Activated gamma-delta T cell treated with anti-CD3 and anti-CD28 coated beads, Interleukin-2, amount 50 U/mL, for 16 hours (primary cell): ENCODE results near the gene CARD19.

Experiments
- DNase-seq: peaks from one replicate; pipeline ENCODE4 v3.0.0-alpha.2; 2020; ENCODE audit warnings: low read depth

The CARD19 gene

DNA sequence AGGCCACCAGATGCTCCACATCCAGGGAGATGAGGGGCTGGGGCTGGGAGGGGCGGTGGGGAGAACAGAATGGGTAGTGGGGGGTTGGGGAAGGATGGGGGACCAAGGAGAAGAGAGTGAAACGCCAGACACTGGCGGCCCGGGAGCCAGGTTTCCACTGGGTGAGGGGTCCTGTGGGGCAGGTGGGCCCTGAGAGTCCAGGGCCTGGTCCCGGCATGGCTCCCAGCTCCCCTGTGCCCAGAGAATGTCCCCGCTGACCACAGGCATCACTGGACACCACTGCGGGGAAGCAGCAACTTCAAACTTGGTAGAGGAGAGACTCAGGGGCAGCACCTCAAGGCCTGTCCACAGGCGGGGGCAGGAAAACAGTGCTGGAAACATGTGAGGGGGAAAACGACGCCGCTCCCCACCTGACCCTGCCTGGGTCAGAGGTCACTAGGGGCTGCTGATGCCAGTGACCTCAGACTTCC, 24.9 kb downstream of the CARD19 start:
- DNase-seq, result no peak

DNA sequence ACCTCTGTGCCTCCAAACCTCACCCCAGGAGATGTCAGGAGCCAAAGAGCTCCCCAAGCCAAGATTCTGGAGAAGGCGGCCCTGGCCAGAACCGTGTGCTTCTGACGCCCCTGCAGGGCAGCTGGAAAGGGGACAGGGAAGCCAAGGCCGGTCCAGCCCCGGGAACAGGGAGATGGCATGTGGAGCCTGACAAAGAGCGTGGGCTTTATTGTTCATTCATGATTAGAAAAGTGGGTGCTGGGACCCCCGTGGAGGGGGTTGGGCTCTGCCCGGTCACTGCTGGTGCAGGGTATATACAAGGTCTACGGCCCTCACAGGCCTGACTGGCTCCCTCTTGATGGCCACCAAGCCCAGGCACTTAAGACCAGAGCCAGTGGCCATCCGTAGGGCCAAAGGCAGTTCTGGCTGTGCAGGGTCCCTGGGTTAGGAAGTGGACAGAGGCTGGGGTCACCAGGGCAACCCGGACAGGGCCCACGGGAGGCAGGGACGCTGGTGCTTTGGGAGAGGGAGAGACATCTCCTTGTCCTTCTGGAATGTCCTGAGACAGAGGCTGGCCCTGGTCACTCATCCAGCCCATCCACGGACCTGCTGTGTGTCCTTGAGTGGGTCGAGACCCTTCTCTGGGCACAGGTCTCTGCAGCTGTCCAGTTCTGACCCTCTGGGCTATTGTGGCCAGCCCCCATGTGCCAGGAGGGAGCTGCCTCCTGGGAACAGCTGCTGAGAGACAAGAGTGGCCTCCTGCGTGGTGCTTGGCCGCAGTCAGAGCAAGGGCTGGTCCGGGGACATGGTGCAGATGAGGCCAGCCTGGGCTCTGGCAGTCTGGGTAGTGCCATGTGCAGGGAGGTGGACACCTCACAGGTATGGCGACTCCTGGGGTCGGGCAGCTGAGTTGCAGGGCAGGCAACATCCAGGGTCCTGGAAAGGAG, 25.6 kb downstream of the CARD19 start:
- DNase-seq, result no peak

DNA sequence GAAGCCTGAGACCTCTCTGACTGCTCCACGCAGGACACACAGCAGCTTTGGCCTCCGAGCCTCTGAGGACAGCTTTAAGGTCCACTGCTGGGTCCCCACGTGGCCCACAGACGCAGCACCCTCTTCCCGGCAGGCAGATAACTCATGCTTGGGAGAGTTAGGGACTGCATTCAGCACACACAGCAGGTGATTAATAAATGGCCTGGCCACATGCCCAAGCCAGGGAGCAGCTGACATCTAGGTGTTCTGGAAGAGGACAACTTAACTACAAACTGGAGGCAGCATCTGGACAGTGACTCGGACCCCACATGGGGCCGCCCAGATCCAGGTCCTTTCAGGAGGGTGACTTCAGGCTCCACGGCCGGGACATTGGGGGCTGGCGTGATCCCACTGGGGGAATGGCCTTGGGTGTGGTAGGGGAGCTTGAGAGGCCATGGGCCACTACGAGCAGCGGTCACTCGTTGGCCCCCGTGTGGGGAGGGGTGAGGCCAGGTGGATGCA, 26.8 kb downstream of the CARD19 start:
- no peak for DNase-seq

DNA sequence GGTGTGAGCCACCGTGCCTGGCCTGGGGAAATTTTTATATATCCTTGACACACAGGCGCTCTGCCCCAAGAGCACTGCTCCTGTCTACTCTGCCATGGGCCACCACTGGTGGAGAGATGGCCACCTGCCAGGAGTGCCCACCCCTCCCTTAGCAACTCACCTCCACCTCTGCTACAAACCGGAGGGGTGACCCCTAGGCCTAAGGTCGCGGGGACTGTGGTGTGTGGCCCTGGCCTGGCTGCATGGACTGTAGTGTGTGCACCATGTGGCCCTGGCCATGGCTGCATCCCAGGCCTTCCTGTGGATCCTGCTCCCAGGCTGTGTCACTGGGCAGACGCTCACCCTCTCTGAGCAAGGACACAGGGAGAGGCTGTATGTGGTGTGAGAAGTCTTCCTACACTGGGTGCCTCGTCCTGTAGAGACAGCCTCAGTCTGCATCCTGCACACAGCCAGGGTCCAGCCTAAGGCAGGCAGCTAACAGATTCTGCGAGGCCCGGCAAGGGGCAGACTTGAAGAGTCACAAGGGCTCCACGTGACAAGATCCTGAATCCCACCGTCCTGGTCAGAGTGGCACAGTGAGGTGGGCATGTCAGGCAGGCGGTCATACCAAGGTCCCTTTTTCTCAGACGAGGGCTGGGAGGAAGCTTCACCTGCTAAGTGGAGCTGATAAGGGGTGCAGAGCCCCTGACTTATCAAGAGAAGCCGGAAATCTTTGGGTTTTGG, 27.7 kb downstream of the CARD19 start:
- no peak for DNase-seq

DNA sequence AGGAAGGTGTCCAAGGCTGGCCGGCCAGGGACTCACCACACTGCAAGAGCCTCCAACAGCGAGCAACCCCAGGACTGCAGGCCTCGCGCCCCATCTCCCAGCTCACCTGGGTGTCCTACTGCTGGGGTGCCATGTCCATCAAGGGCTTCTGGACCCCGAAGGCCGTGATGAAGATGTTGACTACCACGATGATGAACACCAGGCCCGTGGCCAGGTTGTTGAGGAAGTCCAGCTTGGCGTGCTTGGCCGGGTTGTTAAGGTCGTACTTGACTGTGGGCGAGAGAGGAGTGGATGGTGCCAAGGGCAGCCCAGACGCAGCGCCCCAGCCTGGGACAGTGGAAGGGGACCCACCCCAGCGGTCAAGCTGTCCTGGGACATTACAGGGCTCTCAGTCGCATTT, 28.8 kb downstream of the CARD19 start:
- DNase-seq, result no peak

DNA sequence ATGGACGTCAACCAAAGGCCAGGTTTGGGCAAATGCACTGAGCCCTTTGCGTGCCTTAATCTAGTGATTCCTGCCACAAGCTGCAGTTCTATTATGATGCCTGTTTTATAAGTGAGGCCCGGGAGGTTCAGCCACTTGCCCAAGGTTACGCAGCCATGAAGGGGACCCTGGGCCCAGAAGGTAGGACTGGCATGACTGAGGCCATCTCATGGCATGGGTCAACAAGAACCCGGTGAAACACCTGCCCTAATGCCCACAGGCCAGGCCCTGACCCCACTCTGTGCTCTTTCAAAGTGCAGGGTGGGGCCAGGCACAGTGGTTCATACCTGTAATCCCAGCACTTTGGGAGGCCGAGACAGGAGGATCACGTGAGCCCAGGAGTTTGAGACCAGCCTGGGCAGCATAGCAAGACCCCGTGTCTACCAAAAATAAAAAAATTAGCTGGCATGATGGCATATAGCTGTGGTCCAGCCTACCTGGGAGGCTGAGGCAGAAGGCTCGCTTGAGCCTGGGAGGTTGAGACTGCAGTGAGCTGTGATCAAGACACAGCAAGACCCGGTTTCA, 29.4 kb downstream of the CARD19 start:
- DNase-seq, result no peak

DNA sequence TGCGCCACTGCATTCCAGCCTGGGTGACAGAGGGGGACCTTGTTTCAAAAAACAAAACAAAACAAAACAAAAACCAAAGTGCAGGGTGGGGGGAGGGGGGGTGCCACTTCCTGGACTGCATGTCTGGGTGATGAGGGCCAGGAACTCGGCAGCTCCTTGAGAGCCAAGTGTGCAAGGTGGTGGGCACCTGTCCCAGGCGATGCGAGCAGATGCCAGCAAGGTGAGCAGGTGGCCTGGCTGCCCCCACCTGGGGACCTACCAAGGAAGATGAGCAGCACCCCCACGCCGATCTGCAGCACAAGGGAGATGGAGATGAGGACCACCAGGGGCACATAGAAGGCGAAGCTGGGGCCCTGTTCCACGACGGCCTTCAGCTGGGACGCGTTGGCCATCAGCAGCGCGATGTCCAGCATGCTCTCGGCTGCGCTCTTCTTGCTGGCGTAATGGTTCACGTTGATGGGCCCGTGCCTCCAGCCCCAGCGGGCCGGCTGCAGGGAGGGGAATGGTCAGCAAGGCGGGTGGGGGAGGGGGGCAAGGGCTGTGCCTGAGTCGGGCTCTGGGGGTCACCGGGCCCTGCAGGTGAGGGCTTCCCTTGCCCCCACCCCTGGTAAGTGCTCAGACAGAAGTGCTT, 30.2 kb downstream of the CARD19 start:
- DNase-seq, result no peak

DNA sequence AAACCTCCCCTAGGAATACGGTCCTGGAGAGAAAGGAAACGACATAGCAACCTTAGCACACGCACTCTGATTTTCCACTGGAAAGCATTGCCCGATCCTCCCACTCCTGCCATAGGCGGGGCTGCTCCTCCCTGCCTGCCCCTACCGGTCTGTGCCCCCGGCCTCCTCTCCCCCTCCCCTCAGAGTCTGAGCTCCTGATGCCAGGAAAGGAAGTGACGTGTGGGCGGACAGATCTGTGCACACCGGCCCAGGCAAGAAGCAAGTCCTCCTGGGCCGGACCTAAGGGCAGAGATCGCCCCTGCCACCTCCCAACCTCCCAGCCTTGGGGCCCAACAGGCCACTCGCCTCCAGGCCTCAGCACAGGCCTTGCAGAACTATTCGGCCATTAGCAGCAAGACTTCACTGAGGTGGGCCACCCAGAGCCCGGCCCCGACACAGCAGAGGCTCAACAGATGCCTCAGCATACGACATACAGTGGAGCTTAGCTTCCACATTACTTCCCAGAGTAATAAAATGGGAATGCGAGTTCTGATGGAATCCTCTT, 30.9 kb downstream of the CARD19 start:
- no peak for DNase-seq

DNA sequence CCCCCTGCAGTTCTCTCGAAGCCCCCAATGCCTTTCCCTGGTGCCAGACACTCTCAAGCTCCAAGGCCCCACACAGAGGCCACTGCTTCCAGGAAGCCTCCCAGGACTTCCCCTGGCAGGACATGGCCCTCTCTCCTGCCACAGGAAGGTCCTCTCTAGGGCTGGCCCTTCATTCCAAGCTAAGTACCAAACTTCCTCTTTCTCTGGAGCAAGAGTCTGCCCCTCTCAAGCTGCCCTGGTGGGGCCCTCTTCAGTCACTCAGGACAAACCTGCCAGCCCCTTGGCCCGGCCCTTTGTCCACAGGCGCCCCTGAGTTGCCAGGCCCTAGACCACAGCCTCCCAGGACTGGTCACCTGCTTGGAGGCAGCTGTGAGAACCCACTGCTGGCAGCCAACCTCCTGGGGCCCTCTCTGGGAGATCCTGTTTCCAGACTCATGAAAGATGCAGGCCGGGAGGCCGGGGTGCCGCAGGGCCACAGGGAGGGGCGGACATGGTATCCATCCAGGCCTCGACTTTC, 31.4 kb downstream of the CARD19 start:
- DNase-seq, result no peak

DNA sequence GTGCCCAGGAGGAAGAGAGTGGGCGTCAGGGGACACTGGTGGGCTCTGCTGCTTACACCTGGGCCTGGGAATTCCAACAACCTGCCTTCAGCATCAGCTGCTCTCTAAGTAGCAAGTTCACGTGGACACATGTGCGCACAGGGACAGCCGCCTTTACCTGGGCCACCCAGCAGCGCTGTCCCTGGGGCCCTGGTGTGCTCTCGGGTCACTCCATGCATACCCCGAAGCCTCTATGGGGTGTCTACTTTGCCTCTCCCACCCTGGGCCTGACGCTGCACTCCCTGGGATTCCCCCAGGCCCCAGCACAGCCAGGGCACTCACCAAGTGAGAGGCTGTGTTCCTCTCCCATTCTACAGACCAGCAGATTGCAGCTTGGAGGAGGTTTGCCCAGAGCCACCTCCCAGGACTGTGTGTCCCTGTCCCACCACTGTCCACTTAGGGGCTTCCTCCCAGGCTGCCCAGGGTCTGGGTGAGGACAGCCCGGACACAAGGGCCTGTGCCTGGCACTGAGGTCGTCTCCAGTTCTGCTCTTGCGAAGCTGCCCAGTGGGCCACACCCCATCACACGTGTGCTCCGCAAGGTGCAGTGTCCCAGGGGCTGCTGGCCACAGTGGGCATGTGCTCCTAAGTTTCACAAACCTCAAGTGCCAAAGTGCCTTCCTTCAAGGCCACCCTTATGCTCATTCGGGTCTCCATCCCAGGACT, 32.1 kb downstream of the CARD19 start:
- no peak for DNase-seq

DNA sequence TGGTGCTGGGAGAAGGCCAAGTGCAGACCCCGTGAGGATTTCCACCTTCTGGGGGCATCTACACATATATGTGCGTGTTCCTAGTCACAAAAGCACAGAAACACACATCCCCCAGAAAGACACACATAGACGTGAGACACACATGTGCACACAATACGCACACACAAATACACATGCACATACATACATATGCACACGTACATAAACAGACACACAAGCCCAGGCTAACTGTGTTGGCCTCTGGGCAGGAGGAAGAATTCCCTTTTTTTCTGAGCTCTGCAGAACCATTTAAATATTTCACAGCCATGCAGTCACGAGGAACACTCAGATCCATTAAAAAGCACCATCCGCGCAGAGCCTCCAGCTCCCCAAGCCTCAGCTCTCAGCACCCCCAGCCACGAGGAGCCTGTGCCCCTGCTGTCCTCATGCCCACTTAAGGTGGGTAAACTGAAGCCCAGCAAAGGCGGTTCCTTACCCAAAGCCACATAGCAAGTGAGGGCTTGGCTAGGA, 32.8 kb downstream of the CARD19 start:
- DNase-seq, result no peak

DNA sequence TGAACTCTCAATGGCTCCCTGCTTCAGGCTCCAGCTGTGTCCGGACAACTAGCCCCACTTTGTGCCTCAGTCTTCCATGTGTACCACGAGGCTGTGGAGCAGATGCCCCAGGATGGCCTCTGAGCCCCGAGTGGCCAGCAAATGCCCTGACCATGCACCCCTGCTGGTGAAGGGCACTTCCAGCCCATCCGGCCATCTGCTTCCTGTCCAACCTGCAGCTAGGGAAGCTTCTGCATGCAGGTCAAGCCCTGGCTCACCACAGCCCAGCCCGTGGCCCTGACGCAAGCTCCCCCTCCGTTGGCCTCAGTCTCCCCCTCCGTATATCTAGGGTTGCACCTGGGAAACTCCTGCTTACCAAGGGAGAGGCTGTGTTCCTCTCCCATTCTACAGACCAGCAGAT, 33.3 kb downstream of the CARD19 start:
- DNase-seq, result no peak

DNA sequence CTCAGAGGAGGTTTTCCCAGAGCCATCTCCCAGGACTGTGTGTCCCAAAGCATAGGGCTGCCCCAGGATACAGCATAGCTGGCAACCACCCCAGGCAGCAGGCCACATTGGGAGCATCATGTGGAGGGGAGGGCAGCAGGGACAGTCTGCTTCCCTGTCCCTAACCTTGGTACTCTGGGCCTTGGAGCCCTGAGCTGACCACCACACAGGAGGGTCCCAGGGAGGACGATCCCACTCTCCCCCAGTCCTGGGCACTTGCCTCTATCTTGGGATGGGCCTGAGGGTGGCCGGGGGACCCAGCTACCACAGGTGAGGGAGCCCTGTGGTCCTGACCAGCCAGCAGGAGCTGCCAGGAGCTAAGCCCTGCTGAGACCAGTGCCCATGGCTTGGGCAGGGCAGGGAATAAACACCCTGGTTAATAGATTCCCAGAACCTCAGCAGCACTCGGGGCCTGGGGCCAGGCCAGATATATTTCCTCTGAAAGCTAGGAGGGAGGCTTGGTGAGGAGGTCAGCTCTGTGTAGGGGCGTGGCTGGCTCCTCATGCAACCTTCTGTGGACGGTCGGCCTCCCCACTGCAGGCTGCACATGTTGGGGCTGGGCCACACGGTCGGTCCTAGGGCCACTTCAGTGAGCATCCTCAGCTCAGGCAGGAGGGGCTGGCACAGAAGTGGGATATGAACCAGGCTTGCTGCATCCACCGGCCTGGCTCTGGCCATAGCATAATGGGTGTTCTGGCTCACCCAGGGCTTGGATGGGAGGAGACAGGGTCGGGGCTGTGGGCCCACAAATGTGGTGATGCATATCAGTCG, 33.9 kb downstream of the CARD19 start:
- DNase-seq, result no peak

DNA sequence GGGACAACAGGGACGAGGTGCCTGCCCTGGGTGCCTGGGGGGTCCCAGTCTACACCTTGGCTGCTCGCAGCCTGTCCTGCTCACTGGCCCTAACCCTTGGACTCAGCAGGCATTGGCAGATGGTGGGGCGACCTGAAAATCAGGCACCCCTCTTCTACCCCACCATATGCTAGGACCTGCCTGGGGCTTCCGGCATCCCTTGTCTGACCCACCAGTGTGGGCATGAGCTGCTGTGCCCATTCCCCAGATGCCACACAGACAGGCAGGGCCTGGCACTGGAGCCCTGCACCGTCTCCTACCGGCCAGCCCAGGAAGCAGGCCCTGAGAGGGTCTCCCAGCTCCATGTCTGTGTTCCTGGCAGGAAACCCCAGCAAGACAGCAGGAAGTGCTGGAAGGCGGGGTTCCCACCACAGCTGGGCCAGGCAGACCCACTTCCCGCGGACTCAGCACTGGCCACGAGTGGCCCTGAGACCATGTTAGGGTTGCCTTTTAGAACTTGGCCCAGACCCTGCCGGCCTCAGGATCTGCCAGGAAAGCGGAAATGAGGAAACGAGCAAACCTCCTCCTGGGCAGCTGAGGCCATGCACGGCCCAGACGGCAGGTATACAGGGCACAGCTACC, 35.0 kb downstream of the CARD19 start:
- no peak for DNase-seq

DNA sequence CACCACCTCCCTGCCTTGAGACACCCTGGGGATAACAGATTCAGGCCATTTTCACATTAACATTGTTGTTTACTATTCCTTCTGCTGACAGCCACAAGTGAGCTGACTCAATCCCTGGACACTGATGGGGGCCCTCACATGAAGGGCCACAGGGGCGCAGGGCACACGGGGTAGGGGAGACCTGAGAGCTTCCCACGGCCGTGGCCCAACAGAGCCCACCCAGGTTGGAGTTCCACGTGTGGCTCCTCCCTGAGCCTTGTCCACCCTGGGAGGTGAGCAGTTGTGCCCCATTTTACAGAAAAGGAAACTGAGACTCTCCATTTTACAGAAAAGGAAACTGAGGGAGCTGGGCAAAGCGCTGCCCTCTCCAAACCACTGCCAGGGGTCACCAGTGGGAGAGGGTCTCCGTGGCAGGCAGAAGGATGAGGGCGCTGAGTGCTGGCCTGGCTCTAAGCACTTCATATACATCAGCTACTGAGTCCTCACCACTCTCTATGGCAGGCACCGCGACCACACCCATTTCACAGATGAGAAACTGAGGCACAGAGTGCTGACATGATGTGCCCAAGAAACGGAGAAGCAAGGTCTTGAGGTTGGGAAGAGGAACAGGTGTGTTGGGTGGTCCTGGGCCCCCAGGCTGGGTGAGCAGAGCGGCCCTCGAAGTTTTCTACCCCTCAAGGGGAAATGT, 35.7 kb downstream of the CARD19 start:
- no peak for DNase-seq

DNA sequence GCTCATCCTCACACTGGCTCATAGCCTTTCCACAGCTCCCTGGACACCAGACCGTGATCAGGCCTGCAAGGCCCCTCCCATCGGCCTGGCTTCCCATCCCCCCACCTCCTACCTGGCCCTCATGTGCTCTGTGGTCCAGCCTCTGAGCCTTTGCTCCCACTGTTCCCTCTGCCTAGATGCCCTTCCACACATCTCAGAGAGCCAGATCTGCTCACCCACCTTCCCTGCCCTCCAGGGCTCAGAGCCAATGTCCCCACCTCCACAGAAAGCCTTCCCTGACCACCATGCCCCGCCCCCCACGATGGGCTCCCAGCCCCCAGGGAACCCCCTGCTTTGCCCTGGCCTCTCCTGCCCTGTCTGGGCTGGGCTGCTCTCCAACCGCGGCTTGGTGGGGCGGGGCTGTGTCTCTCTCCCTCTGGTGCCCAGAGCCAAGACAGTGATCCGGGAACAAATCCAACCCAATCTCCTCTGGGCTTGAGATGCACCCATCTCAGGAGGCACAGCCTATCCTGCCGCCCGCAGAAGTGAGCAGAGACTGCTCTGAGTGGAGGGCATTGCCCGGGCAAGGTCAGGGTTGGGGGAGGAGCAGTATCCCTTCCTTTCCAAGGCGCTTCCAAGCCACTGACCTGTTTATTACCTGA, 36.4 kb downstream of the CARD19 start:
- DNase-seq, result no peak

DNA sequence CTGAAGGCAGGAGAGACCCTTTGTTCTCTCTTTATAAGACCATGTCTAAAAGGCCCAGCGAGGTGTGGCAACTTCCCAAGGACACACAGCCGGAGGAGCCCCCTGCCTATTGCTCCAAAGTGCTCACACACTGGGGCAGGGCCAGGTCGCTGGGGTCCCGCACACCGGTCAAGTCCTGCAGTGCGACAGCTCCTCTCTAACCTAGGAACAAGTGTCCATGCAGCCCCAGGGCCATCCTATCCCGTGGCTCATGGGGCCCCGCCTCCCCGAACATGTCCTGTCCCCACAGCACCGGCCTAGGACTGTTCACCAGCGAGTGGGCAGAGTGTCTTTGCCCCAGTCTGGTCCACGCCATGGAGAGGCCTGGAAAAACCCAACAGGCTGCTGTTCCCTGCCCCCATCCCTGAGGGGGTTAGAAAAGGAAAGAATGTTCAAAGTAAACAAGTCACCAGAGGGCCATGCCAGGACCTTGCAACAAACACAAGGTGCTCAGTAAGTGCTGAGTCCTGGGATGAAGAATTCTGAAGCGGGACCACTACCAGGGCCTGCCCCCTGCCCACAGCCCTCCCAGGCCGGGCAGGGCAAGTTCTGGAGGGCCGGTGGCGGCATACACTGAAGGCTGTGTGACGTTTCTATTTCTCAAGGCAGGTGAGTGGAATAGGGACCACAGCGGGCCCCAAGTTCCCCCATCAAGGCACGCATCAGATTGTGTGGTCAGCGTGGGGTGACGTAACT, 37.1 kb downstream of the CARD19 start:
- no peak for DNase-seq

DNA sequence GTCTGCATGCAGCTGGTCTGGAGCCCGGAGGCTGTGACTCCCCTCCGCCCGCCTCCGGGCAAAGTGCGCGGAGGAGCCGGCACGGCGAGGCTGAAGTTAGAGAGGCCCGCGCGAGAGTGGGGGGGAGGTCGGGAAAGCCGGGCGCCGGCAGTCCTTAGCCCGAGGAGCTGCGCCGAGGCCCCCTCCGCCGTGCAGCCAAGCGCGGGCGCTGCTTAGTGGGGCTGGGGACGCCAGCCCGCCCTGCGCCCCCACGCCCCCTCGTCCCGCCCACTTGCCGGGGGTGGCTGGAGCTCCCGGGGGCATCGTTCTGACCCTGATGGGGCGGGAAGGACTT, 37.6 kb downstream of the CARD19 start:
- no peak for DNase-seq
